ENCODE data around the gene HNRNPH2. TPM values are rescaled to one million over a fixed set of nuclear protein-coding genes. Genes with fewer than 3 reads are reported as not detected.

HNRNPH2 gene
- total RNA-seq, 1 donor from 2014 or later = 92.5 TPM

GRCh38 chrX:101397779-101398178, 10.2 kb upstream of the HNRNPH2 start:
- no peak for DNase-seq

- DNase-seq = no peak
Measured at GRCh38 chrX:101398694-101399093, 9.3 kb upstream of the HNRNPH2 start.

DNA sequence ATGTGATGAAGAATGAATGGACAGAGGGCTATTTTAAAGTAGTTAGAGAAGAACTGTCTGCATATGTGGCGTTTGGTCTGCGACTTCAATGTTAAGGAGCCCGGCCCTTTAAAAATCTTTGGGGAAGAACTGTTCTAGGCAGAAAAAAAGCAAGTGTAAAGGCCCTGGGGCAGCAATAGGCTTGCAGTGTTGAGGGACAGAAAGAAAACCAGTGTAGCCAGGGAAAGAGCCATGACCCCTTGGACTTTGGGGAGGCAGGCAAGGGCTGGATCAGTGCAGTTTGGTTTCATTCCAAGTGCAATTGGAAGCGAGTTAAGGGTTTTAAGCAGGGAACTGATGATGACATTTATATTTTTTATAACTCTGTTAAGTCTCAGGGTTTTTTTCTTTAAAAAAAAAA, 8.2 kb upstream of the HNRNPH2 start:
- DNase-seq = no peak

DNA sequence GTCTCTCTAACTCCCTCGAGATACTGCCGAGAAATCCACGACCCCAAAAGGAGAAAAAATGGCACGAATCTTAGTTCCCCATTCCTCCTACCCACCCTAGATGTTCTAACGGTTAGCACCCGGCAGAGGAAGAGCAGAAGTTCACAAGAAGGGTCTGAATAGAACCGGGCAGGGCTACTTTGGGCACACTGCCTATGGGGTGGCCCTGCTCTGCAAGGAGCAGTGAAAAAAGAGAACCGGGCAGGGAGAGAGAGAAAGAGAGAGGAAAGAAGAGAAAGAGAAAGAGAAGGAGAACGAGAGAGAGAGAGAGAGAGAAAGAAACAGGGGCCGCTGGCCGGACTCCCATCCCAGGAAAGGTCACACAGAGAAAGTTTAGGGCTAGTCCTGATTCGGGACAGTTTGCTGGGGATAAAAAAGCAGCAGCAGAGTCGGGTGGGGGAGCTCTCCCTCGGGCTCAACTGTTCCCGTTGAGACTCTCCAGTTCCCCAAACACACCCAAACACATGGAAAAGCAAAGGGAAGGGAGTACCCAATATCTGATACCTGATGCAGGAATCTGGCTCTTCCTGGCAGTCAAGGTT, 765 bp upstream of the HNRNPH2 start:
- DNase-seq = no peak

DNA sequence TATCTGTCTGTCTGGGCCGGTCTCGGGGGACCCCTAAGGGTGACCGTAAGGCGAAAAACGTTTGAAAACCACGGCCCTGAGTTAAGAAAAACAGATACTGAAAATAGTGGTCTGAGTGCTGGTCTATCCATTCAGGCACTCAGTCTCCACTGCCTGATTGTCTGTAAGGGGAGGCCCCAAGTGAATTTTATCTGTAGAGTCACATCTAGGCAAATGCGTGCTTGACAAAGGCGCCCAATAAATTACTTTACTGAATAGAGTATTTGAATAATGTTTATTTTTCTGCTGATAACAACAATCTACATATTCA, 465 bp downstream of the HNRNPH2 start:
- DNase-seq = no peak

- no peak for DNase-seq
Measured at GRCh38 chrX:101409043-101409442, 1.0 kb downstream of the HNRNPH2 start.

DNA sequence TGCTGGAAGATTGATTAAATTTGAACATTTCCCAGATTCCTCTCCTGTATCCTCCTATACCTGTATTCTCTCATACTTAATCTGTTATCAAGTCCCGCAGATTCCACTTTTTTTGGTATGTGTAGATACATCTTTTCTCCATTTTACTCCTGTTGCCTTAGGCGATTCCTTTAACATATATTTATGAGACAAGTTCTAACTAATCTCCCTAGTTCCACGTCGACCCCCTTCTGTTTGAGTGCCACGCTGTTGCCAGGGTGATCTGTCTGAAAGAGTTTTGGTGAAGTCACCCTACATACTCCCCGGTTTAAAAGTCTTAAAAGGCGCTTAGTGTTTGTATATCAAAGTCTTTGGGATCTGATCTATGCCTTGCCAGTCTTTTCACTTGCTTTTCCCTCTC, 2.4 kb downstream of the HNRNPH2 start:
- DNase-seq = no peak

DNA sequence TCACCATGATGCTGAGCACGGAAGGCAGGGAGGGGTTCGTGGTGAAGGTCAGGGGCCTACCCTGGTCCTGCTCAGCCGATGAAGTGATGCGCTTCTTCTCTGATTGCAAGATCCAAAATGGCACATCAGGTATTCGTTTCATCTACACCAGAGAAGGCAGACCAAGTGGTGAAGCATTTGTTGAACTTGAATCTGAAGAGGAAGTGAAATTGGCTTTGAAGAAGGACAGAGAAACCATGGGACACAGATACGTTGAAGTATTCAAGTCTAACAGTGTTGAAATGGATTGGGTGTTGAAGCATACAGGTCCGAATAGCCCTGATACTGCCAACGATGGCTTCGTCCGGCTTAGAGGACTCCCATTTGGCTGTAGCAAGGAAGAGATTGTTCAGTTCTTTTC, 4.0 kb downstream of the HNRNPH2 start:
- no peak for DNase-seq

- peak; percentile 3 for DNase-seq
Measured at GRCh38 chrX:101415180-101416145, 7.4 kb downstream of the HNRNPH2 start.

DNA sequence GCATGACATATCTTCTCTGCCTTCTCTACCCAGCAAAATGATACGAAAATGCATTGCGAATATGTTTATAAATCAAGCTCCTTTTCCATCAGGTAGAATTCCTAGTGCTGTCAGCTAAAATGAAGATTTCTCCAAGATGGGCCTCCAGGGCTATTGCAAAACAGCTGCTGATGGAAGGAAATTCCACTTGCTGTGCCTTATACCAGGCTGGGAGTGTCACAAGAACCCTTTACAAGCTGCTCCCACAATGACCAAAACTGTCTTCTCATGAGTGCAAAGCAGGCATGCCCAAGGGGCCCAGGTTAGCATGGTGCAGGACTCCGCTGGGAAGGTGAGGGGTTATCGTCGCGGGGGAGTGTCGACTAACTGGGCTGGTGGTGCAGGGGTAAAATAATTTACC, 8.7 kb downstream of the HNRNPH2 start:
- DNase-seq = no peak

DNA sequence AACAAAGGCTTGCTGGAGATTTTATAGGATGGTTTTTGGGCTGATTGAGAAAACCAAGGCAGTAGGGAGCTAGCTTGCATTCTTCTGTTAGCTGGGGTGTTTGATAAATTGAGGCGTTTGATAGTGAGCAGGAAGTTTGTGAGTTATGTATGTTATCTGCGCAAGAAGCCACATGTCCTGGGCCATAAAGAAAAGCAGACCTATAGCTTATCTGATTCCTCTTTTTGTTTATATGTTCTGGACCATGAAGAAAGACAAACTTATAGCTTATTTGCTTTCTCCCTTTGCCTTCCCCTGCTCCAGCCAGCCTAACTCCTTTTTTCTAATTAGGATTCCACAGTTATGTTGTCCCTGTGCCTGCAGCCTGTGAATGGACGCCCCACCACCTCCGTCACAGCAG, 9.2 kb downstream of the HNRNPH2 start:
- DNase-seq = no peak

- peak; percentile 55 for DNase-seq
Measured at GRCh38 chrX:101417981-101418841, 10.2 kb downstream of the HNRNPH2 start.

GRCh38 chrX:101419489-101419888, 11.5 kb downstream of the HNRNPH2 start:
- no peak for DNase-seq

- no peak for DNase-seq
Measured at GRCh38 chrX:101427954-101428353, 19.9 kb downstream of the HNRNPH2 start.

- no peak for DNase-seq
Measured at GRCh38 chrX:101429934-101430333, 21.9 kb downstream of the HNRNPH2 start.

- no peak for DNase-seq
Measured at GRCh38 chrX:101430457-101431078, 22.5 kb downstream of the HNRNPH2 start.

GRCh38 chrX:101442085-101442484, 34.1 kb downstream of the HNRNPH2 start:
- DNase-seq = no peak

DNA sequence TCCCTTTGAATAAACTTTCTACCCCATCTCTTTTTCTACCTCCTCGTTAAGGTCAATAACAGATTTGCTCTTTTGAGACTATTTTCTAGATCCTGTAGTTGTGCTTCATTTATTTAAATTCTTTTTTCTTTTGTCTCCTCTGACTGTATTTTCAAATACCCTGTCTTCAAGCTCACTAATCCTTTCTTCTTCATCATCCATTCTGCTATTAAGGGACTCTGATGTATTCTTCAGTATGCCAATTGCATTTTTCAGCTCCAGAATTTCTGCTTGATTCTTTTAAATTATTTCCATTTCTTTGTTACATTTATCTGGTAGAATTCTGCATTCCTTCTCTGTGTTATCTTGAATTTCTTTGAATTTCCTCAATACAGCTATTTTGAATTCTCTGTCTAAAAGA, 41.3 kb downstream of the HNRNPH2 start:
- no peak for DNase-seq

- no peak for DNase-seq
Measured at GRCh38 chrX:101450085-101450484, 42.1 kb downstream of the HNRNPH2 start.

- no peak for DNase-seq
Measured at GRCh38 chrX:101450961-101451360, 42.9 kb downstream of the HNRNPH2 start.

DNA sequence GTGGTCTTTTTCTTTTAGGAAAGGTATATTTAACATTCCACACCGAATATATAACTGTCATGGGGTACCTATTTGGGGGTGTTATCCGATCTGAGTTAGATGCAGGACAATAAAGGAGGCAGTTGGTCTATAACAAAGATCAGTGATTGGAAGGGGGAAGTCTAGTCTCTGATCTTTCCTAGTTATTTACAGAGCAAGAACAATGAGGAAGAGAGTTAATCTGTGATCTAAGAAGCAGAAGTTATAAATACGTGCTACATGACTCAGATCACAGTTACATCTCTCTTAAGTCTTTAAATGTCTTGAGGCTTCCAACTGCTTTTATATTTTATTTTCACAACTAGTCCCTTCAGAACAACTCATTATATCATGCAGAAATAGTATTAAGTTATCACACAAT, 44.0 kb downstream of the HNRNPH2 start:
- no peak for DNase-seq

DNA sequence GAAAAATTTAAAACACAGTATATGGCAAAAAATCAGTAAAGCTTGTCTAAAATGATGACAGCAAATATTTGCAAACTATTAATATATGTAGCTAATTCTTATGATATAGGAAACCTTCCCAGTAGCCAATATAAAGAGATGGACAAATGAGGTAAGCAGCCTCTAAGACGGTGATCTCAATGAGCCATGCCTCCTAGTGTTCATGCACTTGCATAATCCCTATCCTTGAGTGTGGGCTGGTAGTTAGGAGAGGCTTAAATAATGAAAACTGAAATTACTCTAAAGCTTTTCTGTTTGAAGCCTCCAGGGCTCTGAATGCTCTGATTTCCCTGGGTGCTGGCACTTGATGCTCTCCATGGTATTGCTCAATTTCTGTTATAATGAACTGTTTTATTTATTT, 52.6 kb downstream of the HNRNPH2 start:
- DNase-seq = no peak

DNA sequence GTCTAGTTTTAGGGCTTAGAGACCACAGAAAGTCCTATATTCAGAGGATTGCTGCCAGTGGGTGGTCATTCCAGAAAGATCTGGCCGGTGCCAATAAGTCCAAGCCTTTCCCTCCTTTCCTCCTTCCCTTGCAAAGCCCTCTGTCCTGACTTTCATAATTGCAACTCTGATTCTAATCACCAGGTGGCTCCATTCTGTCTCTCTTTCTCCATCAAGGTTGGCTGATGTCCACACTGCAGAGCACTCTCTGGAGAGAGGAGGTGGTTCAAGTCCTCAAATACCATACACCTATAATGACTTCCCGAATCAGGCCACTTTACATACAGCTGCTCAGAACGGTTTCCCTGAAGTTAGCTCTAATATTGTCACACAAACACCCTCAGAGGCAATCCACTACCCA, 54.9 kb downstream of the HNRNPH2 start:
- no peak for DNase-seq

Measured in occipital lobe (tissue), 2 donors.